Neutrophil (primary cell): ENCODE measurements around the gene TMEM151A.

Source experiments
- H3K27ac ChIP-seq: fragments of 200-600 bp; sonication (generic); 2 replicates; pipeline ENCODE4 v1.5.1; 2016; ENCODE audit warnings: mild to moderate bottlenecking, moderate library complexity
- H3K27me3 ChIP-seq: fragments of 200-600 bp; sonication (generic); 2 replicates; pipeline ENCODE4 v1.6.0; 2016; ENCODE audit warnings: mild to moderate bottlenecking
- H3K36me3 ChIP-seq: fragments of 200-600 bp; sonication (generic); 2 replicates; pipeline ENCODE4 v1.5.1; 2017
- H3K4me1 ChIP-seq, 2 experiments: fragments of 200-600 bp in 1 of 2; sonication (generic) in 1 of 2; 1 replicate in 1 of 2; 2 replicates in 1 of 2; pipeline versions ENCODE4 v1.5.1 to v1.6.1; 2013 to 2016; ENCODE audit warnings: low read depth in 1 of 2, low read length in 1 of 2, mild to moderate bottlenecking in 1 of 2, moderate library complexity in 1 of 2; ENCODE audit not compliant: control insufficient read depth in 1 of 2, insufficient read depth in 1 of 2
- H3K4me3 ChIP-seq, 2 experiments: fragments of 200-600 bp in 1 of 2; sonication (generic) in 1 of 2; 1 replicate in 1 of 2; 2 replicates in 1 of 2; pipeline ENCODE4 v1.5.1; 2013 to 2016; ENCODE audit warnings: low read depth in 1 of 2, low read length in 1 of 2, mild to moderate bottlenecking in 1 of 2, moderate library complexity in 1 of 2
- H3K9me3 ChIP-seq: fragments of 200-600 bp; sonication (generic); 2 replicates; pipeline ENCODE4 v1.5.1; 2016
- CTCF ChIP-seq: fragments of 200-600 bp; sonication (generic); IDR thresholded peaks from 2 replicates; pipeline ENCODE4 v1.5.1; 2016; ENCODE audit warnings: antibody characterized with exemption

The TMEM151A gene

GRCh38 chr11:66339162-66339675 is 47.5 kb downstream of the TMEM151A start:
- no peaks in the 10 kb centered on the region for H3K9me3 ChIP-seq
- peaks cover 27 to 29% of the 10 kb centered on the region in 2 experiments for H3K4me1 ChIP-seq
- H3K4me3 ChIP-seq: no peak overlapping the region
- peaks cover 72% of the 10 kb centered on the region for H3K36me3 ChIP-seq
- TF ChIP-seq CTCF: no peak
- no peak overlapping the region for H3K27ac ChIP-seq
- H3K27me3 ChIP-seq: peaks cover 20% of the 10 kb centered on the region

GRCh38 chr11:66339686-66340483 is 48.2 kb downstream of the TMEM151A start:
- Histone ChIP-seq H3K4me1 (peaks cover 31 to 32% of the 10 kb centered on the region in 2 experiments), H3K36me3 (peaks cover 72% of the 10 kb centered on the region), H3K27ac (no peak overlapping the region)

GRCh38 chr11:66340596-66341501 is 49.2 kb downstream of the TMEM151A start:
- Histone ChIP-seq H3K36me3 (peaks cover 72% of the 10 kb centered on the region), H3K9me3 (no peaks in the 10 kb centered on the region), H3K27me3 (peaks cover 10% of the 10 kb centered on the region), H3K4me3 (no peak overlapping the region), H3K27ac (no peak overlapping the region), H3K4me1 (peaks cover 27% of the 10 kb centered on the region in 2 experiments)
- no peak for TF ChIP-seq CTCF

More at GRCh38 chr11:66339686-66340483, 48.2 kb downstream of the TMEM151A start:
- Histone ChIP-seq H3K4me3 (no peak overlapping the region), H3K9me3 (no peaks in the 10 kb centered on the region), H3K27me3 (peaks cover 20% of the 10 kb centered on the region)
- TF ChIP-seq CTCF: no peak

- Histone ChIP-seq H3K36me3 (peaks cover 69% of the 10 kb centered on the region), H3K4me3 (no peak overlapping the region)
These were observed 49.9 kb downstream of the TMEM151A start for GRCh38 chr11:66341502-66342126.

More at GRCh38 chr11:66341502-66342126, 49.9 kb downstream of the TMEM151A start:
- peaks cover 9% of the 10 kb centered on the region for H3K27me3 ChIP-seq
- peaks cover 20 to 23% of the 10 kb centered on the region in 2 experiments for H3K4me1 ChIP-seq
- no peak for TF ChIP-seq CTCF
- H3K9me3 ChIP-seq: no peaks in the 10 kb centered on the region
- no peak overlapping the region for H3K27ac ChIP-seq
